GM13977 (cell line): ENCODE results near the gene ACBD6.

ENCODE experiments used
- DNase-seq: peaks from one replicate; pipeline ENCODE4 v3.0.0; 2012; ENCODE audit warnings: low spot score
- CTCF ChIP-seq: IDR thresholded peaks from 2 replicates; pipeline ENCODE4 v1.5.1; 2012; ENCODE audit warnings: mild to moderate bottlenecking, control low read depth; ENCODE audit not compliant: insufficient read depth; ENCODE audit errors: extremely low read depth, missing control alignments
- in situ Hi-C: fragments of 300-500 bp; cut with MboI; formaldehyde crosslinking; loops from one replicate; pipeline ENCODE4 v1.12.0; 2022; ENCODE audit warnings: low sequenced_read_pairs, low pct_unique_long_range_greater_than_20kb, mixed read lengths, inconsistent platforms; ENCODE audit not compliant: unreplicated experiment

Gene ACBD6

GRCh38 chr1:180458807-180459206, 43.6 kb downstream of the ACBD6 start:
- in situ Hi-C loops, result no loop called here
- no peak for DNase-seq
- no peak for TF ChIP-seq CTCF

- in situ Hi-C loops, result no loop called here
- TF ChIP-seq CTCF, result no peak
- DNase-seq, result no peak
These were observed 46.2 kb downstream of the ACBD6 start for GRCh38 chr1:180456191-180456590.

- DNase-seq, result no peak
- in situ Hi-C loops, result no loop called here
- TF ChIP-seq CTCF, result no peak
These were observed 50.9 kb downstream of the ACBD6 start for GRCh38 chr1:180451504-180451903.

- DNase-seq, result no peak
- in situ Hi-C loops, result no loop called here
- no peak for TF ChIP-seq CTCF
These were observed 57.9 kb downstream of the ACBD6 start for GRCh38 chr1:180444522-180444921.

- no peak for TF ChIP-seq CTCF
- in situ Hi-C loops, result no loop called here
- no peak for DNase-seq
These were observed 62.0 kb downstream of the ACBD6 start for GRCh38 chr1:180440335-180440734.

GRCh38 chr1:180435566-180435965, 66.8 kb downstream of the ACBD6 start:
- no peak for DNase-seq
- in situ Hi-C loops, result no loop called here
- no peak for TF ChIP-seq CTCF

GRCh38 chr1:180433873-180434272, 68.5 kb downstream of the ACBD6 start:
- TF ChIP-seq CTCF, result no peak
- DNase-seq, result no peak

More at GRCh38 chr1:180433873-180434272, 68.5 kb downstream of the ACBD6 start:
- in situ Hi-C loops, result no loop called here
